H1 (cell line): ENCODE data around the gene ABTB1. TPM values are rescaled to one million over a fixed set of nuclear protein-coding genes. Genes with fewer than 3 reads are reported as not detected.

Experiments used
- CTCF ChIA-PET: fragments of 300-600 bp; sonication (Branson Sonifier 250); formaldehyde crosslinking; loops from one replicate; lab custom pipeline; 2021; ENCODE audit not compliant: partially characterized antibody; lab: Charles Lee
- POLR2A ChIA-PET: fragments of 300-600 bp; sonication (Branson Sonifier 250); formaldehyde crosslinking; loops from one replicate; lab custom pipeline; 2021; ENCODE audit warnings: inconsistent platforms; ENCODE audit not compliant: partially characterized antibody; lab: Charles Lee
- DNase-seq, 2 experiments: peaks; one replicate each; pipeline versions ENCODE4 v3.0.0 to v3.0.0-alpha.2; 2010 to 2022; ENCODE audit warnings: low spot score in 2 of 2, low read depth in 1 of 2, mixed read lengths in 1 of 2
- FAIRE-seq: peaks from 2 replicates; lab custom pipeline; 2011; peaks lifted over from hg19 to GRCh38; lab: Jason Lieb, UNC
- H2AFZ ChIP-seq: 2 replicates; pipeline ENCODE4 v1.8.1; 2012; ENCODE audit warnings: low read length, inconsistent platforms
- H2AK5ac ChIP-seq: 2 replicates; pipeline ENCODE4 v1.6.1; 2013; ENCODE audit warnings: low read depth, low read length
- H2BK120ac ChIP-seq: replicated peaks from 2 replicates; pipeline ENCODE3; 2013; ENCODE audit warnings: low read depth, low read length, inconsistent platforms
- H2BK12ac ChIP-seq: 2 replicates; pipeline ENCODE4 v1.6.1; 2013; ENCODE audit warnings: low read depth, low read length
- H2BK15ac ChIP-seq: 2 replicates; pipeline ENCODE4 v1.6.1; 2013; ENCODE audit warnings: low read length
- H2BK20ac ChIP-seq: 2 replicates; pipeline ENCODE4 v1.6.1; 2013; ENCODE audit warnings: low read length
- H2BK5ac ChIP-seq: 2 replicates; pipeline ENCODE4 v1.6.1; 2013; ENCODE audit warnings: low read depth, low read length
- H3K14ac ChIP-seq: 2 replicates; pipeline ENCODE4 v1.6.1; 2013; ENCODE audit warnings: inconsistent platforms; ENCODE audit not compliant: insufficient read length
- H3K18ac ChIP-seq: 2 replicates; pipeline ENCODE4 v1.6.1; 2013; ENCODE audit warnings: low read length; ENCODE audit errors: extremely low read depth
- H3K23ac ChIP-seq: 2 replicates; pipeline ENCODE4 v1.6.1; 2013; ENCODE audit warnings: inconsistent platforms; ENCODE audit not compliant: insufficient read length
- H3K23me2 ChIP-seq: 2 replicates; pipeline ENCODE4 v1.6.1; 2013; ENCODE audit warnings: low read depth, low read length
- H3K27ac ChIP-seq: 2 replicates; pipeline ENCODE4 v1.6.1; 2011; ENCODE audit warnings: low read depth, low read length, inconsistent platforms
- H3K27me3 ChIP-seq, 4 experiments: replicated peaks in 1 of 4; 1 replicate in 1 of 4; 2 replicates in 3 of 4; pipeline versions ENCODE4 v1.6.1 to v1.8.1; 2011 to 2013; ENCODE audit warnings: low read length in 3 of 4, mild to moderate bottlenecking in 3 of 4, inconsistent platforms in 2 of 4, mixed read lengths in 2 of 4, moderate library complexity in 1 of 4; ENCODE audit not compliant: control insufficient read depth in 3 of 4, insufficient read depth in 3 of 4; ENCODE audit errors: extremely low read depth in 1 of 4
- H3K36me3 ChIP-seq, 4 experiments: 2 replicates each; pipeline versions ENCODE4 v1.6.1 to v1.8.1; 2011 to 2013; ENCODE audit warnings: mild to moderate bottlenecking in 4 of 4, low read length in 3 of 4, moderate library complexity in 2 of 4, control low read depth in 1 of 4, inconsistent platforms in 1 of 4; ENCODE audit not compliant: insufficient read depth in 4 of 4, control insufficient read depth in 2 of 4
- H3K4ac ChIP-seq: replicated peaks from 2 replicates; pipeline ENCODE3; 2013; ENCODE audit warnings: low read length, low read depth, mixed read lengths, inconsistent platforms; ENCODE audit not compliant: insufficient read length
- H3K4me1 ChIP-seq, 4 experiments: replicated peaks in 1 of 4; 1 replicate in 1 of 4; 2 replicates in 3 of 4; pipeline versions ENCODE4 v1.6.1 to v1.8.1; 2011 to 2013; ENCODE audit warnings: low read length in 3 of 4, inconsistent platforms in 2 of 4, mixed read lengths in 1 of 4; ENCODE audit not compliant: insufficient read depth in 4 of 4, control insufficient read depth in 3 of 4
- H3K4me2 ChIP-seq, 2 experiments: 2 replicates each; pipeline versions ENCODE4 v1.6.1 to v1.8.1; 2011 to 2013; ENCODE audit warnings: low read depth in 2 of 2, low read length in 2 of 2, control low read depth in 1 of 2, inconsistent platforms in 1 of 2, mild to moderate bottlenecking in 1 of 2; ENCODE audit not compliant: insufficient read depth in 1 of 2
- H3K4me3 ChIP-seq, 4 experiments: fragments of 200-600, 300-600 bp in 1 of 4; sonication (generic), shearing (Covaris generic), sonication (Bioruptor Twin) in 1 of 4; 2 replicates each; pipeline versions ENCODE4 v1.5.1 to v1.8.1; 2011 to 2016; ENCODE audit warnings: low read length in 4 of 4, low read depth in 3 of 4, control low read depth in 2 of 4, inconsistent platforms in 2 of 4, mild to moderate bottlenecking in 2 of 4, mixed read lengths in 1 of 4, moderate library complexity in 1 of 4; ENCODE audit not compliant: insufficient read depth in 2 of 4; ENCODE audit errors: extremely low read depth in 1 of 4
- H3K56ac ChIP-seq: replicated peaks from 2 replicates; pipeline ENCODE3; 2013; ENCODE audit warnings: low read depth, mild to moderate bottlenecking, mixed read lengths, low read length, inconsistent platforms; ENCODE audit not compliant: insufficient read length
- H3K79me1 ChIP-seq: 2 replicates; pipeline ENCODE4 v1.6.1; 2013; ENCODE audit warnings: low read depth, low read length, control low read depth
- H3K79me2 ChIP-seq, 2 experiments: 2 replicates each; pipeline versions ENCODE4 v1.6.1 to v1.8.1; 2012 to 2013; ENCODE audit warnings: low read length in 2 of 2, mild to moderate bottlenecking in 2 of 2, inconsistent platforms in 1 of 2; ENCODE audit not compliant: insufficient read depth in 2 of 2, control insufficient read depth in 1 of 2
- H3K9ac ChIP-seq, 4 experiments: replicated peaks in 1 of 4; 1 replicate in 1 of 4; 2 replicates in 3 of 4; pipeline versions ENCODE4 v1.6.1 to v1.8.1; 2011 to 2013; ENCODE audit warnings: low read depth in 3 of 4, low read length in 3 of 4, control low read depth in 2 of 4, mild to moderate bottlenecking in 2 of 4, moderate library complexity in 2 of 4, inconsistent platforms in 1 of 4; ENCODE audit errors: extremely low read depth in 1 of 4
- H3K9me3 ChIP-seq, 2 experiments: 2 replicates each; pipeline versions ENCODE4 v1.6.1 to v1.8.1; 2012 to 2013; ENCODE audit warnings: mild to moderate bottlenecking in 2 of 2, moderate library complexity in 2 of 2, control low read depth in 1 of 2, inconsistent platforms in 1 of 2, low read depth in 1 of 2, low read length in 1 of 2, mixed read lengths in 1 of 2; ENCODE audit not compliant: insufficient read depth in 2 of 2
- H4K20me1 ChIP-seq, 2 experiments: replicated peaks in 1 of 2; 2 replicates each; pipeline versions ENCODE3 to v1.8.1; 2011 to 2013; ENCODE audit warnings: inconsistent platforms in 2 of 2, low read length in 2 of 2, mild to moderate bottlenecking in 1 of 2; ENCODE audit not compliant: insufficient read depth in 2 of 2, control insufficient read depth in 1 of 2
- H4K5ac ChIP-seq: 2 replicates; pipeline ENCODE4 v1.6.1; 2013; ENCODE audit warnings: low read length, low read depth, mixed read lengths, inconsistent platforms; ENCODE audit not compliant: insufficient read length
- H4K8ac ChIP-seq: 2 replicates; pipeline ENCODE4 v1.8.0; 2013; ENCODE audit warnings: mild to moderate bottlenecking, moderate library complexity, low read length, inconsistent platforms; ENCODE audit not compliant: insufficient read depth; ENCODE audit errors: extremely low read depth
- H4K91ac ChIP-seq: replicated peaks from 2 replicates; pipeline ENCODE3; 2013; ENCODE audit warnings: low read length, mixed read lengths, inconsistent platforms; ENCODE audit not compliant: insufficient read length
- CBX8 ChIP-seq: fragments of 300-800, 300-1000 bp; sonication (generic); IDR thresholded peaks from 2 replicates; pipeline ENCODE4 v1.7.1; 2016; ENCODE audit warnings: low read depth, low read length, borderline replicate concordance
- CHD1 ChIP-seq: IDR thresholded peaks from 2 replicates; pipeline ENCODE4 v1.6.1; 2012; ENCODE audit warnings: low read depth, low read length, improper control_type of control experiment
- CTCF ChIP-seq, 3 experiments: IDR thresholded peaks; 1 replicate in 2 of 3; 2 replicates in 1 of 3; pipeline versions ENCODE4 v1.5.1 to v1.6.1; 2011; ENCODE audit warnings: low read length in 3 of 3, mild to moderate bottlenecking in 3 of 3, inconsistent platforms in 2 of 3, low read depth in 1 of 3, moderate library complexity in 1 of 3; ENCODE audit not compliant: insufficient read depth in 1 of 3; ENCODE audit errors: control extremely low read depth in 1 of 3
- RAD21 ChIP-seq, 2 experiments: IDR thresholded peaks in 1 of 2; conservative IDR thresholded peaks in 1 of 2; 2 replicates each; pipeline ENCODE4 v1.6.1; 2011; ENCODE audit warnings: low read depth in 2 of 2, low read length in 2 of 2, improper control_type of control experiment in 1 of 2, inconsistent platforms in 1 of 2, mild to moderate bottlenecking in 1 of 2, moderate library complexity in 1 of 2
- SAP30 ChIP-seq: fragments of 300-600 bp; sonication (generic); IDR thresholded peaks from 2 replicates; pipeline ENCODE4 v1.7.1; 2012; ENCODE audit warnings: low read length, moderate library complexity, mild to moderate bottlenecking, inconsistent platforms; ENCODE audit not compliant: insufficient read depth, insufficient replicate concordance
- SP1 ChIP-seq: IDR thresholded peaks from 2 replicates; pipeline ENCODE4 v1.6.1; 2011; ENCODE audit warnings: low read depth, low read length
- SP2 ChIP-seq: IDR thresholded peaks from 2 replicates; pipeline ENCODE4 v1.6.1; 2012; ENCODE audit warnings: mild to moderate bottlenecking, low read length, inconsistent platforms
- SRF ChIP-seq: IDR thresholded peaks from 2 replicates; pipeline ENCODE4 v1.6.1; 2011; ENCODE audit warnings: mild to moderate bottlenecking, low read depth, low read length, moderate library complexity
- TAF1 ChIP-seq: IDR thresholded peaks from 2 replicates; pipeline ENCODE4 v1.6.1; 2011; ENCODE audit warnings: mild to moderate bottlenecking, low read depth, low read length
- TAF7 ChIP-seq: optimal IDR thresholded peaks from 2 replicates; pipeline ENCODE3; 2011; ENCODE audit warnings: low read depth, mild to moderate bottlenecking, inconsistent platforms, low read length, moderate library complexity, borderline replicate concordance
- WGBS, 2 experiments: shearing (Covaris generic) in 1 of 2; methylation state at CpG; one replicate each; pipeline versions ENCODE4 v1.1.6 to v1.1.7; 2013 to 2015; ENCODE audit warnings: low lambda C conversion rate in 2 of 2, mixed read lengths in 2 of 2, inconsistent platforms in 1 of 2, low coverage in 1 of 2, missing lambda C conversion rate in 1 of 2; ENCODE audit not compliant: insufficient replicate concordance in 2 of 2, insufficient coverage in 1 of 2, insufficient read length in 1 of 2; ENCODE audit errors: extremely low coverage in 1 of 2, missing lambda C conversion rate in 1 of 2; 5-methylcytosine and 5-hydroxymethylcytosine counted together
- polyA plus RNA-seq, 7 experiments: library from polyadenylated mRNA; depleted of rRNA in 3 of 7; stranded (reverse) in 5 of 7; unstranded in 2 of 7; fragments of >200 nt in 5 of 7; fragments of 200-250 nt in 2 of 7; gene quantifications; 1 replicate in 5 of 7; 2 replicates in 1 of 7; 4 replicates in 1 of 7; pipeline versions ENCODE4 v1.2.1 to v1.2.3, GENCODE V29; 2011 to 2013; ENCODE audit warnings: missing spikeins in 2 of 7, mixed read lengths in 2 of 7
- total RNA-seq: library from RNA; stranded (reverse); fragmentation: NEBNext Ultra II Directional; extraction: Animal tissue kit (Norgen Biotek cat#: 25700); gene quantifications from 2 replicates; pipeline ENCODE4 v1.2.1, GENCODE V29; 2021

The ABTB1 gene
- total and polyA plus RNA-seq, 2 of the 8 experiments (the other 6 are each of a cell fraction or from before 2014, with no cell fraction given) = 7.1 to 9.4 TPM

GRCh38 chr3:127700406-127700805 is 27.7 kb downstream of the ABTB1 start:
- 77% methylated on average over 5 of the region's 5 CpGs; no CpG with 5 or more reads in 1 of the 2 experiments for WGBS, 2 experiments
- Histone ChIP-seq H2AFZ (no peak overlapping the region), H3K27me3 (no peaks in the 10 kb centered on the region), H3K4ac (no peak overlapping the region), H2BK5ac (no peak overlapping the region), H3K79me1 (no peaks in the 10 kb centered on the region; the same call in 1 of the 2 replicates), H3K4me3 (no peak overlapping the region), H2BK12ac (0 out of 2 replicates have a peak overlapping the region, but pooled peaks have one; percentile 9), H3K79me2 (no peaks in the 10 kb centered on the region), H2AK5ac (no peak overlapping the region), H3K18ac (no peak overlapping the region), H3K36me3 (no peaks in the 10 kb centered on the region), H3K56ac (no peak overlapping the region), H3K9ac (no peak overlapping the region), H2BK120ac (no peak overlapping the region), H3K4me1 (peaks cover 0 to 3% (median under 1%) of the 10 kb centered on the region in 4 experiments; a peak in 2 of 7 replicates), H3K9me3 (no peaks in the 10 kb centered on the region), H3K23ac (no peak overlapping the region), H3K4me2 (no peak overlapping the region), H2BK20ac (no peak overlapping the region), H4K20me1 (no peaks in the 10 kb centered on the region), H4K91ac (no peak overlapping the region), H4K5ac (no peak overlapping the region), H2BK15ac (no peak overlapping the region), H4K8ac (no peak overlapping the region), H3K27ac (no peak overlapping the region), H3K14ac (no peak overlapping the region), H3K23me2 (no peaks in the 10 kb centered on the region)
- ChIA-PET CTCF (interaction anchor here (0.7 to 12.8 kb wide), 11 partner anchors 9 to 148 kb away, joined by 3 to 105 read pairs (median 4); no protein-coding TSS in a partner anchor), POLR2A (no interaction called here)
- no peak for DNase-seq
- no peak for FAIRE-seq
- TF ChIP-seq SAP30 = no peak
- no peak for TF ChIP-seq SP2
- TF ChIP-seq TAF1 = no peak
- no peak for TF ChIP-seq SP1
- TF ChIP-seq CBX8 = no peak
- 0 out of 4 replicates have a peak, but pooled peaks of 1 of the 2 experiments have one; percentile 2 for TF ChIP-seq RAD21 (IDR thresholded peaks at IDR 0.05 in 1 of 2, conservative IDR thresholded peaks at IDR 0.05 in 1 of 2; ENCODE audit: low read depth in 2 of 2, low read length in 2 of 2)
- TF ChIP-seq TAF7 = no peak
- no peak for TF ChIP-seq CHD1
- TF ChIP-seq SRF = no peak
- peak in 1 of 3 experiments; percentile 24; a peak in 1 of 4 replicates for TF ChIP-seq CTCF (IDR thresholded peaks at IDR 0.05; ENCODE audit: control extremely low read depth in 1 of 3, insufficient read depth in 1 of 3, low read depth in 1 of 3, low read length in 3 of 3)
